Smooth muscle cell (in vitro differentiated cells): ENCODE data around the gene RCC1. TPM values are rescaled to one million over a fixed set of nuclear protein-coding genes. Genes with fewer than 3 reads are reported as not detected.

ENCODE experiments used
- DNase-seq: peaks from one replicate; lab custom pipeline; 2025; ENCODE audit not compliant: unreplicated experiment; lab: John Stamatoyannopoulos, UW
- H2AFZ ChIP-seq: fragments of 200-600 bp; sonication (generic); 2 replicates; pipeline ENCODE4 v1.6.0; 2016; ENCODE audit warnings: antibody characterized with exemption, low read depth, mild to moderate bottlenecking
- H3F3A ChIP-seq: fragments of 200-600 bp; sonication (generic); 2 replicates; pipeline ENCODE4 v1.6.0; 2017; ENCODE audit warnings: antibody characterized with exemption, low read depth
- H3K27ac ChIP-seq: fragments of 200-600 bp; sonication (generic); 2 replicates; pipeline ENCODE4 v1.5.1; 2016; ENCODE audit warnings: low read depth, mild to moderate bottlenecking
- H3K27me3 ChIP-seq: fragments of 200-600 bp; sonication (generic); 2 replicates; pipeline ENCODE4 v1.6.1; 2016; ENCODE audit warnings: low read depth, mild to moderate bottlenecking
- H3K36me3 ChIP-seq: fragments of 200-600 bp; sonication (generic); 2 replicates; pipeline ENCODE4 v1.5.1; 2016; ENCODE audit warnings: low read depth
- H3K4me1 ChIP-seq: fragments of 200-600 bp; sonication (generic); 2 replicates; pipeline ENCODE4 v1.5.1; 2016; ENCODE audit warnings: low read depth
- H3K4me2 ChIP-seq: fragments of 200-600 bp; sonication (generic); 2 replicates; pipeline ENCODE4 v1.6.0; 2016; ENCODE audit warnings: mild to moderate bottlenecking
- H3K4me3 ChIP-seq: fragments of 200-600 bp; sonication (generic); 2 replicates; pipeline ENCODE4 v1.5.1; 2016; ENCODE audit warnings: mild to moderate bottlenecking
- H3K79me2 ChIP-seq: fragments of 200-600 bp; sonication (generic); 2 replicates; pipeline ENCODE4 v1.6.0; 2016; ENCODE audit warnings: low read depth, mild to moderate bottlenecking
- H3K9ac ChIP-seq: fragments of 200-600 bp; sonication (generic); 2 replicates; pipeline ENCODE4 v1.6.0; 2016; ENCODE audit warnings: low read depth
- H3K9me3 ChIP-seq: fragments of 200-600 bp; sonication (generic); replicated peaks from 2 replicates; pipeline ENCODE4 v1.5.1; 2016; ENCODE audit warnings: low read depth
- H4K20me1 ChIP-seq: fragments of 200-600 bp; sonication (generic); 2 replicates; pipeline ENCODE4 v1.6.0; 2016; ENCODE audit warnings: low read depth
- CTCF ChIP-seq: fragments of 200-600 bp; sonication (generic); IDR thresholded peaks from 2 replicates; pipeline ENCODE4 v1.5.1; 2017; ENCODE audit warnings: borderline replicate concordance, mild to moderate bottlenecking, antibody characterized with exemption; ENCODE audit not compliant: insufficient read depth, poor library complexity, severe bottlenecking
- WGBS: methylation state at CpG from one replicate; pipeline ENCODE4 v1.1.7; 2016; ENCODE audit warnings: low lambda C conversion rate; 5-methylcytosine and 5-hydroxymethylcytosine counted together
- polyA plus RNA-seq: library from polyadenylated mRNA; unstranded; fragments of >200 nt; fragmentation: Nextera tagmentation; extraction: Ambion mirVana; gene quantifications from 2 replicates; pipeline ENCODE4 v1.2.1, GENCODE V29; 2016
- total RNA-seq: library from RNA; depleted of rRNA; stranded (reverse); fragments of >200 nt; gene quantifications from 2 replicates; pipeline ENCODE4 v1.2.3, GENCODE V29; 2014

RCC1 gene, protein sequence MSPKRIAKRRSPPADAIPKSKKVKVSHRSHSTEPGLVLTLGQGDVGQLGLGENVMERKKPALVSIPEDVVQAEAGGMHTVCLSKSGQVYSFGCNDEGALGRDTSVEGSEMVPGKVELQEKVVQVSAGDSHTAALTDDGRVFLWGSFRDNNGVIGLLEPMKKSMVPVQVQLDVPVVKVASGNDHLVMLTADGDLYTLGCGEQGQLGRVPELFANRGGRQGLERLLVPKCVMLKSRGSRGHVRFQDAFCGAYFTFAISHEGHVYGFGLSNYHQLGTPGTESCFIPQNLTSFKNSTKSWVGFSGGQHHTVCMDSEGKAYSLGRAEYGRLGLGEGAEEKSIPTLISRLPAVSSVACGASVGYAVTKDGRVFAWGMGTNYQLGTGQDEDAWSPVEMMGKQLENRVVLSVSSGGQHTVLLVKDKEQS
- total RNA-seq, result 8.9 and 20.1 TPM in 2 replicates
- polyA plus RNA-seq, result 10.5 and 16.1 TPM in 2 replicates

DNA sequence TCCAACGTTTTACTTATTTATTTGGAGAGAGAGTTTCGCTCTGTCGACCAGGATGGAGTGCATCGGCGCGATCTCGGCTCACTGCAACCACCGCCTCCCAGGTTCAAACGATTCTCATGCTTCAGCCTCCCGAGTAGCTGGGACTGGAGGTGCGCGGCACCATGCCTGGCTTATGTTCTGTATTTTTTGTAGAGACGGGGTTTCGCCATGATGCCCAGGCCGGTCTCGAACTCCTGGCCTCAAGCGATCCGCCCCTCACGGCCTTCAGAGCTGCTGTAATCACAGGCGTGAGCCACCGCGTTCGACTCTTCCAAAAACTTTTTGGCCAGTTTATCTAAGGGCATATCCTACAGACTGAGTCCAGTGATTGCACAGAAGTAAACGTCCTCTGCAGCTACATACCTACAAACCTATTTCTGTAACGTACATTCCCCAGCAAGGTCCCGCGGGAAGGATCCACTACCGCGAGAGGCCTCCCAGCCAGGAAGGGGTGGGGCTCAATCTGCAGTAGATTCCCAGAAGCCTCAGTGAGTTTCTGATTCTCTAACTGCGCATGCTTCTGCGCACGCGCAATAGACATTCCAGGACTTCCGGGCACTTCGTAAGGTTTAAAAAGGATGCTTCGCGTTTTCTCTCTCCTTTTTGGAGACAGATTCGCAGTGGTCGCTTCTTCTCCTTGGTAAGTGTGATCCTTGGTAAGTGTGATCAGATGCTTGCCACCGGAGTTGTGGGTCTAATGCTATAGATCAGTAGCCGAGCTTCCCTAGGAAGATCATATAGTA is at the start of gene RCC1:
Gene RCC1, plus strand, starts transcription at position 638 of the 782 bp plus-strand sequence. CDS start 23,824 bp downstream, outside the sequence.
- Histone ChIP-seq H3K9ac (peak within 1 kb of the TSS; percentile 92), H3F3A (peaks cover 50% of the 10 kb centered on the region), H3K27me3 (no peaks in the 10 kb centered on the region), H4K20me1 (peaks cover 45% of the 10 kb centered on the region), H3K36me3 (peaks cover 8% of the 10 kb centered on the region), H3K4me1 (peaks cover 29% of the 10 kb centered on the region), H2AFZ (peak within 1 kb of the TSS; percentile 91), H3K9me3 (no peaks in the 10 kb centered on the region), H3K27ac (peak within 1 kb of the TSS; percentile 88), H3K79me2 (peaks cover 32% of the 10 kb centered on the region), H3K4me3 (peak within 1 kb of the TSS; percentile 94), H3K4me2 (peak within 1 kb of the TSS; percentile 100)
- TF ChIP-seq CTCF, result no peak
- WGBS, result 5% methylated on average over 41 of the region's 41 CpGs
- DNase-seq, result peak; percentile 72

- Histone ChIP-seq H4K20me1 (peaks cover 12% of the 10 kb centered on the region), H3K4me2 (no peak overlapping the region), H3K36me3 (no peaks in the 10 kb centered on the region), H3K4me1 (no peaks in the 10 kb centered on the region), H3K4me3 (no peak overlapping the region), H3K79me2 (peaks cover 23% of the 10 kb centered on the region), H3K27me3 (no peaks in the 10 kb centered on the region), H3K27ac (peak overlapping the region; percentile 6), H3K9ac (no peak overlapping the region), H2AFZ (no peak overlapping the region), H3F3A (no peaks in the 10 kb centered on the region), H3K9me3 (no peaks in the 10 kb centered on the region)
- no peak for TF ChIP-seq CTCF
- 64% methylated on average over 5 of the region's 5 CpGs for WGBS
- no peak for DNase-seq
Observed at GRCh38 chr1:28456078-28456477, 49.8 kb upstream of the RCC1 start.

DNA sequence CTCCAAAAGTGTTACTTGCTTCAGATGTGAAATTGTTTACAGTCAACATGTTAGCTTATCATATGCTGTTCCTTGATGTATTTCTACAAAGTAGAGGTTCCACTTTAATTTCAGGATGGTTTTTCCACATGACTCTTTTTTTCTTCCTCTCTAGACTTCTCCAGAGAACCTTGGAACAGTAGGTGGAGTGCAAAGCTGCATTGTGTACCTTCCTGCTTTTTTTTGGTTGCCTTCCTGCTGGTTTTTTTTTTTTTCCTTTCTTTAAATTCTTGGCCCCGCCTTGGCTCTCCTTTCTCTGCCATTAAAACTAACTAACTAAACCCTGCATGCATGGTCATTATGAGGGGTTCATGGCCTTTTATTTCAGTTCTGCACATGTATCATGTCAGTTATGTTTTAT is 48.2 kb upstream of the RCC1 start:
- no peak overlapping the region for H3K9ac ChIP-seq
- no peak overlapping the region for H2AFZ ChIP-seq
- no peak overlapping the region for H3K4me2 ChIP-seq
- H3K4me3 ChIP-seq, result no peak overlapping the region
- H3K36me3 ChIP-seq, result no peaks in the 10 kb centered on the region
- H3K9me3 ChIP-seq, result no peaks in the 10 kb centered on the region
- H4K20me1 ChIP-seq, result peaks cover 5% of the 10 kb centered on the region
- no peaks in the 10 kb centered on the region for H3K4me1 ChIP-seq
- H3K27ac ChIP-seq, result no peak overlapping the region
- no peaks in the 10 kb centered on the region for H3K27me3 ChIP-seq
- DNase-seq, result no peak
- 95% methylated on average over 1 of the region's 1 CpG for WGBS
- peaks cover 9% of the 10 kb centered on the region for H3K79me2 ChIP-seq
- TF ChIP-seq CTCF, result no peak
- no peaks in the 10 kb centered on the region for H3F3A ChIP-seq
